Right forelimb (tissue), 1 donor: ENCODE data around the gene VEPH1.
"Not testable (repeated sequence)": the region's sequence is repeated elsewhere in the genome, so short reads cannot be mapped to it uniquely, and the experiment has no call there.

Experiments used
- DNase-seq: peaks from one replicate; pipeline ENCODE4 v3.0.0-alpha.2; 2018

The VEPH1 gene

DNA sequence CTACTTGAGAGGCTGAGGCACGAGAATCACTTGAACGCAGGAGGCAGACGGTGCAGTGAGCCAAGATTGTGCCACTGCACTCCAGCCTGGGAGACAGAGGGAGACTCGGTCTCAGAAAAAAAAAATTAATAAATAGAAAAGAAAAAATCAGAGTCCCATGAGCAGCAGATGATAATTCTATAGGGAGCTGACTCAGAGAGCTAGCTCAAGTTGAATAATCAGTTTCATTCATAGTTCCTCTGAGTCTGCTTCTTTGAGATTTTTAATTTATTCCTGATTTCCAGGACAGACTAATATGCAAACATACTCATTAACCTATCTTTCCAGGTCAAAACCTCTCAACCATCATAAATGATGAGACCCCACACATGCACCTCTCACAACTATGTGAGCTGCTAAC is 121.6 kb downstream of the VEPH1 start:
- DNase-seq: no peak

DNA sequence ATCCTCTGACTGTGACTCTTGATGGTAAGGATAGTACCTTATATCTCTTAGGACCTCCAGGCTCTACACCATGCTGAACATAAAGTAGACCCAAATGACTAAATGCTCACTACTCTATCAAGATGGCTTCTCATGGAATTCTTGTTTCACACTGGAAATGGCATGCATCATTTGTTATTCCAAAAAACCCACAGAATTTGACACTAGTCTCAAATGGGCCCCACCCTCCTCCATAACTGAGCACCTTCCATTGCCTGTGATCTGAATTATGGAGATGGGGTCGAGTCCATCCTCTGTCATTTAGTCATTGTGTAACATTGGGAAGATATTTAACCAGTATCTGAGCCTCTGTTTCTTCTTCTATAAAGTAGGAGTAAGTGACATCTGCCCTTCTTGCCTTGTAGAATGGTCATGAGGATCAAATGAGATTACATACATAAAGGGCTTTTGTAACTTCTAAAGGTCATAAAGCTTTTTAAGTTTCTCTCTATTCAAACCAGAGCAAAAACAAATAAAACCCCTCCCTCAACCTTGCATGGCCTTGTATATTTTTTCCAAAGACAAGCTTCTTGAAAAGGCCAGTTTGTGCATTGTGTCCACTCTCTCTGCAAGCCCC is 123.6 kb downstream of the VEPH1 start:
- DNase-seq: no peak

DNA sequence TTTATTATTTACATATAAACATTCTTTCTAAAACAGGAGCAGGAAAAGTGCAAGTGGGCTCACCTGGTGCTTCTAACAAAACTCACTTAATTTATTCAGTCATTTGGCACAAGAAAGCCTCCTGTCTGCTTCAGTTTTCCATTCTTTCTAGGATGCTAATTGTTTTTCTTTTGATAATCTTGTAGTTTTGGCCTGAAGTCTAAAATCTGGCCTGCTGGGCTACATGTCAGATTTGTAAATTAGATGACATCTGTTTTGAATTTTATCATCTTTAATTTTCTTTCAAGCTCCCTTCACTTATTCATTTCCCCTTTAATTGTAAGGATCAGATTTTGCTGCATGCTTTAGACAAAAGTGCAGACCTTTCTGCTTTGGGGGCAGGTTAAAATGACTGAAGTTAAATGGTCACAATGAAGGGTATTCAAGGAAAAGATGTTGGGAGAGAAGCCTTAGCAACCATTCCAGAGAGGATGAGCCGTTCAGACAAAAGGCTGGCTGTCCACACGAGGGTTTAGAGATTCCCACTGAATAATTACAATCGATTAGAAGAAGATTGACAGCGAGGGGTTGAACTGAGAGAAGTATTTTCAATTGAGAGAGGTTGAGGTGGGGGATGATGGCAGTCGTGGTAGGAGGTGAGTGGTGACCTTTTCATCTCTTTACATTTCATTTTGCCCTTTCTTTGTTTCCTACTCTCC is 126.5 kb downstream of the VEPH1 start:
- DNase-seq: no peak

DNA sequence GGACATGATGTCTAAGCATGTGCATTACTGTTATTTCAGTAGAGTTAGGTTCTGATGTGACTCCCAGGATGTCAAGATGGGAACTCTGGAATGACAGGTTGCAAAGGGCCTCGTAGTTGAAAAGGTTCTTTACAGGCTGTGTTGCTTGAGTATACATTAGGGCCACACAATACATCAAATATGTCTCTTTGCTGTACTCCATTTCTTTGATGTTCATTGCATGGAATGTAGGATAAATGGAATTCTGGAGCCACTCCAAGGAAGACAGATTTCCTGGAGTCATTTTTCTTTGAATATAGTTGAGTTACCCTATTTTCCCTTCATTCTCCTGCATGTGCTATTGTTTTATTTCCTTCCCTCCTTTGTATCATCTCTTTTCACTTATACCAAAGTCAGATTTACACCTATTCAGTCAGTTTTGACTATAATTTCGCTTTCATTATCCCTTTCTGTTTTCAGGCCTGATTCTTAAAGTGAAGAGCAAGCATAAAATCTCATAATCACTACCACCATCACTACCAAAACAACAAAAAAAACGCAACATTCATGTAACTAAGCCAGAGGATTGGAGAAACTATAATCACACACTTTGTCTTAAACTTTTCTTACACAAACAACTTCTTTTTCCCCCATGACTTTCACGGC is 127.8 kb downstream of the VEPH1 start:
- DNase-seq: no peak

DNA sequence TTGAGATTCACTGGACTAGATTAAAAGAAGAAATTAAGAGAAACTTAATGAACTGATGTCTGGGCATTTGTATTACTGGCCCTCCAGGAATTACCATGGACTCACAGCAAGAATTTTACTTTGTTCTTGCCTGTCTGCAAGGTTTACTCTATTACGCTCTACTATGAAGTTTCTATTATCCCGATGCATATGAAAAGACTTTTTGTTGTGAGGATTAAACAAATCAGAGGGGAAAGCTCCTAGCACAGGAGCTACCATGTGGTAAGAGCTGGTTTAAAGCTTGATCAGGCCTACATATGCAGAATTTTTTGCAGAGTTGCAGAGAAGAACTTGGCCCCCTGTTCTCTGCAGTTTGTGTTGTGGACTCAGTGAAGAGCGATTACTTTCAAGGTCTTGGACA is 128.3 kb downstream of the VEPH1 start:
- no peak for DNase-seq

DNA sequence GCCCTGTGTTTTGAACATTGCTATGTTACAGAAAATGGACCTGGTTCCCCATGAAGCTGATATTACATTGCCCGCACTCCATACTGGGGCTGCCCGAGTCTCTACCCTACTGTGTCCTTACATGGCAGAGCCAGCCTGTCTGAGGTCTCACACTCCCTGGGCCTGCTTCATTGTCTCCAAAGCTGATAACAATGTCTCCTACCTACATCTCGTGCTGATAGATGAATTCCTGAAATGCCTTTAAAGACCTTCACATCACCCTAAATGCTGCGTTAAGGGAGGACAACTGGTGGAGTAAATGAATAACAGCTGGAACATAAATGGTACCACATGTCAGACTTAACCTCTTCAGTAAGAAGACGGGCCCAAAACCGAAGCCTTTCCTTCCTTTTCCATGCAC is 129.4 kb downstream of the VEPH1 start:
- DNase-seq: no peak

DNA sequence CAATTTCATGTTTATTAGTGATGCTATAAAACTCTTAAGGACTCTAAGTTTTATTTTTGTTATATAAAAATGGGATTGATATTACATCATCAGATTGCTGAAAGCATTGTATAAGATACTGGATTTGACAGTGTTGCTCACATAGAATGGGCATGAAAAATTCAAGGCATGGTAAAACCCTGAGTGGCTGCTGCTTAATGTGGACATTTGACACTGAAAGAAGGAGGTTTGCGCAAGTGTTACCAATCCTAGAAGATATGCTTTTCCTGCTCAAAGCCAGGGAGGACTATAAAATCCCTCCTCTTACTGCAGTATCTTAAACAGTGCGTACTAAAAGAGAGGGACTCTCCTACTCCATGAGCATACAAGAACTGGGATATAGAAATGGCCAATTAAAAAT is 132.3 kb downstream of the VEPH1 start:
- no peak for DNase-seq

DNA sequence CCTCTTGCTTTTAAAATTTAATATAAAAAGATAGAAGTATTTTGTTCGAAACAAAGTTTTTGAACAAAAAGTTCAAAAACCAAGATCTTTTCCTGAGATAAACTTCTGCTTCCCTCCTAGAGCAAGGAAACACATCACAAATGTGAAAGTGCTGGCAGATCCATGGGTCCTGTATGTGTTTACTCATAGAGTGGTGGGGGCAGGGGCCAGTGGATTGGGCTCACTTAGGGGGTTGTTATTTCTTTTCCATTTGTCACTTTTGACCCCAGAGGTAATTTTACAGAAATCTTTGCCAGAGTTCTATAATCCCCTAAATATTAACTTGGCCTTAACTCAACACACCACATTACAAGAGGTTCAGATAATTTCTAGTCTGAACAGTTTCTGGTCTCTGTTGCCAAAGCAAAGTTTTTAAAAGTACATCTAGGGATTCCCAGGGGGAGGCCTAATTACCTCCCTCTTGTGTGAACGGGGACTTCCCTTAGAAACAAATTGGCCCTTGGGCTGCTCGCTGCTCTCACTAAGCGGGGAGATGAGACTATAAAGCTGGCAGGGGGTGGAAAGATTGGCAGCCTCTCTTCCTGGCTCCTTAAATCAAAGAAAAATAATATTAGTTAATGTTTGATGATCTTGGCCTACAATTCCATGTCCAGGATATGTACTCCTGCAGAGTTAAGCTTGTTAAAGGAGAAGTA is 133.3 kb downstream of the VEPH1 start:
- DNase-seq: peak; percentile 62

DNA sequence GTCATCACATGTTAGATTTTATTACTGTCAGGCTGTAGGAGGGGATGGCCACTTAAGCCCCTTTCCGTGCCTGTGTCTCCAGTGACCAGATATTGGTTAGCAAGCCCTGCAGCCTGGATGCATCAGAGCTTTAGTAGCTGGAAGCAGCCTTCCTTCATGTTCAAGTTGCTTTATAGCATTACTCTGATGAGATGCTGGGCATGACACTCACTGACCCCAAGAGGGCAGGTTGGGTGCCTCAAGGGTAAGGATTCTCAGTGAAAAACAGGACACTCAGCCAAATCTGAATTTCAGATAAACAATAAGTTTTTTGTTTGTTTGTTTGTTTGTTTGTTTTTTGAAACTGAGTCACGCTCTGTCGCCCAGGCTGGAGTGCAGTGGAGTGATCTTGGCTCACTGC is 135.0 kb downstream of the VEPH1 start:
- no peak for DNase-seq

DNA sequence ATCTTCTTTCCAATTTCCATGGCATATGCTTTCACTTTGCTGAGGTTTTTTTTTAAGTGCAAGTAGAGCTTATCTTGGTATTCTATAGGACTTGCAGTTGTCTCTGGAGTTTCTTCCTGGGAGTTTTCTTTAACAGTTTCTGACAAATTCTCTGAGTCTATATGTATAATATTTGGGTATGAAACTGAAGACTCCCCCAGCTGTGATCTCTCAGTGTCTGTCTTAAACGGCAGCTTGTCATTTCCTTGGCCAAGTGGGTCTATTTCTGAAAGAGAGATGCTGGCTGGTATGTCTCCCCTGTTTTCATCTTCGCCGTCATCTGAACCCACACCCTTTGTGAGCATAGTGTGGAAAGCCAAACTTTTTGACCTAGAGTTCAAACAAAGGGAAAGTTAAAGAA is 139.8 kb downstream of the VEPH1 start:
- no peak for DNase-seq

DNA sequence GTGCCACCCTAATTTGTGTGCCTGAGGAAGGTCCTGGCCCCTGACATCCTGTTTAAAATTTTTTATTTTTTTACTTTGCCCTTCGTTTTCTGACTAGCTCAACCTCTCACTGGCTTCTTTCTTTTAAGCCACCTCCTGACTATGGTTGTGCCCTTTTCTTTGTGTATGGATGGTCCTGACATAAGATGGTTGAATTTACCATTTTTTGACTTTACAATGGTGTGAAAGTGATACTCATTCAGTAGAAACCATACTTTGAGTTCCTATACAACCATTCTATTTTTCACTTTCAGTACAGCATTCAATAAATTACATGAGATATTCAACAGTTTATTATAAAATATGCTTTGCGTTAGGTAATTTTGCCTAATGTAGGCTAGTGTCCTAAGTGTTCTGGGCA is 140.9 kb downstream of the VEPH1 start:
- DNase-seq: no peak

DNA sequence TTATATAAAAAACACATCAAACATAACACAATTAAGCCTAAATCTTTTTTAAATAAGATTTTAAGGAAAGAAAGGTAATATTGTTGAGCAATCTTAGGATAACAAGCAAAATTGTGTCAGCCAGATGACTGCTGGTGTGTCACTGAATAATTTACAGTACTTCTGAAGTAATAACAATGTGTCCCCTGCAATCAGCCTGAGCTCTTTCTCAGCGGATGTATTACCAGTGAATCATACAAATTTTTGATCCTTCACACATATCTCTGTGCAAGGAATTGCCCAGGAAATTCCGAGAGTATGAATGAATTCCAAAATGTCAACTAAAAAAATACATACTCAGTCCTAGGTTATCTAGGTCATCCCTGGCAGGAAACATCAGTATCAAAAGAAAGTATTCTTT is 143.2 kb downstream of the VEPH1 start:
- DNase-seq: no peak

DNA sequence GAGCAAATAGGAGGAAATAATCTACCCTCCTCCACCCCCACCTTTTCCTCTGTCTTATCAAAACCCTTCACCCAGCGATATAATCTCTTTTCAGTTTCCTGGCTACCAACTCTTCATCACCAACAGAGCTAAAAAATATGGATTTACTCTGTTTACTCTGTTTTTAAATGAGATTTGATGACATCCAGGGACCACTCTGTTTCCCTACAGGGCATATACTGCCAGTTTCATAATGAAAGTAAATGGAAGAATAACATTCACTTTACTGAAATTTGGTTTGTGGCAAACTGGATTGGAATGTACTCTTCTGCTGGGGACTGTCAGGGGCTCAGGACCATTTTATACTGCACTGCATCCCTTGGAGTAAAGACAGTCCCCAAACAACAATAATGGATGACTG is 146.7 kb downstream of the VEPH1 start:
- no peak for DNase-seq

DNA sequence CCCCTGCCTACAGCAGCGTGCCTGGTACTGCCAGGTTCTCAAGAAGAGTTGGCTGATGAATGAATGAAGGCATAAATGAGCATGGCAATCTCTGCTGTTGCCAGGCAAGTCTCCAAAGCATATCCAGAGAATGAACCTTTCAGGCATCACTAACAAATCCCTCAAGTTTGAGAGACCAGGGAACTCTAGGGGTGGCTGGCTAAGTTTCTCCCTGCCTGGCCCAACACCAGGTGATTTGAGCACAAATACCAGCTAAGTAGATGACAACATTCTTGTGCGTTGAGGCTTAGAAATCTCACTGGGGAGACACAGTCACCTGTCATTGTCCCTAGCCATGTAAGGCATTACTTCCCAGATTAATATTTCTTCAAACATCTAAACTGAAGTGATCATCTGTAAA is 147.9 kb downstream of the VEPH1 start:
- DNase-seq: no peak

DNA sequence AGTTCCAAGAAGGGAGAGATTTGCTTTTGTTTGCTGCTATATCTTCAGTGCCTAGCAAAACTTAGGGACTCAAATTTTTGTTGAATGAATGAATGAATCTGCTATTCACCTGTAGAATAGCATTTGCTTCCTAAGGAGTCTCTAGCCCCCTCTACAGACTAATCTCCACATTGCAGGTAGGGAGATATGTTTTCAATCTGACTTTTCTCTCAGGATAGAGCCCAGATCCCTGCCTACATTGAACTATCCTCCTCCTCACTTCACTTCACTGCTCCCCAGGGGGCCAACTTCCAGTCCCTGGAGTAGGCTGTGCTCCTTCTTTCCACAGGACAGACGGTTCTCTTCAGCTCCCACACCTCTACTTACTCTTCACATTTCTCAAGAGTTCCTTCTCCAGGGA is 148.5 kb downstream of the VEPH1 start:
- DNase-seq: no peak

DNA sequence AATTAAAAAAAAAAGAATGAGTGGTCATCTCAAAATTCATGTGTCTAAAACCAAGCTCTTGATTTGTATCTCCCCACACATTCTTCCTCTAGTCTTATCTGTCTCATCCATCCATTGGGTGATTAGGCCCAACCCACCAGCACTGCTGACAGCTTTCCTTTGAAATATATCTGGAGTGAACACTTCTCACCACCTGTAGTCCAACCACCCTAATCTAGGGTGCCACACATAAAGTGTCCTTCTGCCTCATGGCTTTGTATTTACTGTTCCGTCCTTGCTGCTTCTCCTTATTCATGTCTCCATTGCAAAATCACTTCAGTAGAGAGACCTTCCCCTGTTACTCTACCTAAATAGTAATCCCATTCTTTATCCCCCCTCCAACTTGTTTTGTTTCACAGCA is 149.0 kb downstream of the VEPH1 start:
- no peak for DNase-seq

DNA sequence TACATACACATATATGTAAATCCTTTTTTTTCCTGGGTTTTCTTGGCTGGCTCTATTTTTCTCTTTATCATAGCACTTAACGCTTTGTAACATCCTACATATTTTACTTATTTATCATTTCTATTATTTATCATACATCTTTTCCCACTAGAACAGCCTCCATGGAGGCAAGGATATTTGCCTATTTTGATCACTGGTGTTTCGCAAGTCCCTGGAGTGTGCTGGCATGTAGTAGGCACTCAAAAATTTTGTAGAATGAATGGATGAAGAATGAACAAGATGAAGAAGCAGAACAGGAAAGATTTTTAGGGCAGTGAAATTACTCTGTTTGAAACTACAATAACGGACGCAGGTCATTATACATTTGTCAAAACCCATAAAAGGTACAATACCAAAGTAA is 149.6 kb downstream of the VEPH1 start:
- no peak for DNase-seq

DNA sequence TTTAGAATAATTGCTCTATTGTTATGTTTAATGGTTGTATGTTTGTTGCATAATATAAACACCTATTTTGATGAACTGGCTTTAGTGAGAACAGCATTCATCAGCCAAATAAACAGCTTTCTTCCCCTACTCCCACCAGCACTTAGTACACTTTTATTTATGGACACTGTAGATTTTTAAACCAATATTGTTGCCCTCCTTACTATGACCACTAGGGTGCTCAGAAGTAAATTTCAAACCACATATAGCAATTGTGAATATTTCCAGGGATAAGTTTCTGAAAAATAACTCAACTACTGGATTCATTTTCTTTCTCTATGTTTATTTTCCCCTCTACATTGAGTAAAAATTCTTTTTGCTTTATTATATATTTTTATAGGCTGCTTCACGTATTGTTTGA is 151.2 kb downstream of the VEPH1 start:
- DNase-seq: no peak

DNA sequence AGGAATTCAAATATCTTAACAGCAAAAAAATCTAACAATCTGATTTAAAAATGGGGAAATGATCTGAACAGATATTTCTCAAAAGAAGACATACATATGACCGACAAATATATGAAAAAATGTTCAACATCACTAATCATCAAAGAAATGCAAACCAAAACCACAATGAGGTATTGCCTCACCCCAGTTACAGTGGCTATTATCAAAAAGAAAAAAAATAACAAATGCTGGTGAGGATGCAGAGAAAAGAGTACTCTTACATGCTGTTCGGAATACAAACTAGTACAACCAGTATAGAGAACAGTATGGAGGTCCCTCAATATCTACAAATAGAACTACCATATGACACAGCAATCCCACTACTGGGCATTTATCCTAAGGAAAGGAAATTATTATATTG is 152.6 kb downstream of the VEPH1 start:
- DNase-seq: not testable (repeated sequence)

DNA sequence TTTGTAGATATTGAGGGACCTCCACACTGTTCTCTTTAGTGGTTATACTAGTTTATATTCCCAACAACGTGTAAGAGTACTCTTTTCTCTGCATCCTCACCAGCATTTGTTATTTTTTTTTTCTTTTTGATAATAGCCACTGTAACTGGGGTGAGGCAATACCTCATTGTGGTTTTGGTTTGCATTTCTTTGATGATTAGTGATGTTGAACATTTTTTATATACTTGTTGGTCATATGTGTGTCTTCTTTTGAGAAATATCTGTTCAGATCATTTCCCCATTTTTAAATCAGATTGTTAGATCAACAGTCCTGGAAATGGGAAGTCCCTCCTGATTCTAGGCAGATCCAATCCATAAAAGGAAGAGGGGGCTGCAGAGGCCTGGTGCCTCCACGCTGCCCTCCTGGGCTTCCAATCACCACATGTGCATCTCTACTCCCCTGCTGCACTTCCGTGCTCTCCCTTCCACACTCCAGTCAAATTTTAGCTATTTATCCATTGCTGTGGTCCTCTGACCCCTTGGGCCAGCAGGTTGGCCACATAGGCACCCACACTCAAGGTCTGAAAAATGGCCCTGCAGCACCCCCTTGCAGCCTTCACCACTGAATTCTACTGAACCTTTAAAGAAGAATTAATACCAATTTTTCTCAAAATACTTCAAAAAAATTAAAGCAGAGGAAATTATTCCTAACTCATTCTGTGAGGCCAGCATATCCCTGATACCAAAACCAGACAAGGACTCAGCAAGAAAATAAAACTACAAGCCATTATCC is 154.7 kb downstream of the VEPH1 start:
- not testable (repeated sequence) for DNase-seq

DNA sequence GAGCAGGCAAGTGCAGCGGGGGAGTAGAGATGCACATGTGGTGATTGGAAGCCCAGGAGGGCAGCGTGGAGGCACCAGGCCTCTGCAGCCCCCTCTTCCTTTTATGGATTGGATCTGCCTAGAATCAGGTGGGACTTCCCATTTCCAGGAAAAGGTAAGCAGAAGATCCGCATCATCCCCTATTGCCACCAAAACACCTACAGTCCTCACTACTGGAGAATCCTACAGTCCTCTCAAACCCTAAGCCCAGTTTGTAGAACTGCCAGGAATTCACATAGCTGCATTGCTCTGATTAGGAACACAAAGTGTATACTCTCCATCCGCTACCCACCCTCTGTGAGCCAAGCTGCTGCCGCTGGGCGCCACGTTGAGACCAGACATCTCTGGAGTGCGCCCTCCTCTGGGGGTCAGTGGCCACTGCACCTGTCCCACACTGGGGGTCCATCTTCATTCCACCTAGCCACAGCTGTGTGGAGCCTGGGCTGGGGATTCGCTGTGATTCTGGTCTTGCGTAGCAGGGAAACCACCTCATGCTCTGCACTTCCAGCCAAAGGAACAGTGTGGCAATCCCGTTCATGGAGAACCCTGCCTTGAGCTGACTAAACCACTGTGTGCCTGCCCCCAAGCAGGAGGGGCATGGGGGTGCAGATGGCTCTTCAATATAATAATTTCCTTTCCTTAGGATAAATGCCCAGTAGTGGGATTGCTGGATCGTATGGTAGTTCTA is 155.5 kb downstream of the VEPH1 start:
- no peak for DNase-seq

DNA sequence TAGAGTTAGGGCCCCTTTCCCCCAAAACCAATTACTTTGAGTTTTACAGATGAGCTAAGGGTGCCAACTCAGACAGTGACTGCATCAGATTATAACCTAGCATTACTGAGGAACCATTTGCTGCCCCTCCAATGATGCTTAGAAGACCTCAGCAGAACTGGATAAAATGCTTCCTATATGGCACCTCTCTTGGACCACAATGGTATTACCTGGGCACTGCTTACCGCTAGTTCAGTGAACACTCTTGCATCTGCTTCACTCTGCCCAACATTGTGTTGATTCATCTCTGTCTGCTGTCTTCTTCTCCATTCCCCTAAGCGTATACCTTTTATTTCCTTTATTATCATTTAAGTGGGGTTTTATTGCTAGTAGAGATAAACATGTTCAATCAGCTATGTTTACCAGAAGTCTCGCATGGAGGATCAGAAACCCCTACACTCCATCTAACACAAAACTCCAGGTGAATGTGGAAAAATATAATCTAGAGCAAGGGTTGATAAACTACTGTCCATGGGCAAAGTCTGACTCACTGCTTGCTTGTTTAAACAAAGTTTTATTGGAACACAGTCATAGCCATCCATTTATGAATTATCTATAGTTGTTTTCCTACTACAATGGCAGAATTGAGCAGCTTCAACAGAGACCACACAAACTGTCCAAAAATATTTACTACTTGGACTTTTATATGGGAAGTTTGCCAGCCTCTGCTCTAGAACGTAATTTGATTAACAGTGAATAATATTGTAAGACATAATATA is 166.8 kb downstream of the VEPH1 start:
- DNase-seq: no peak
